Heart left ventricle (tissue), 13 donors: Measurements from ENCODE around the gene SCUBE3.

ENCODE experiments used
- CTCF ChIP-seq, 12 donors: fragments of 200-600 bp; sonication (generic) in 4 of 12; IDR thresholded peaks; one replicate each; pipeline versions ENCODE4 v1.5.0 to v1.8.0; 2018 to 2022; ENCODE audit warnings: antibody characterized with exemption in 12 of 12, mild to moderate bottlenecking in 5 of 12
- POLR2A ChIP-seq, 2 donors: fragments of 450-650 bp; IDR thresholded peaks; one replicate each; pipeline ENCODE4 v1.6.1; 2017; ENCODE audit warnings: antibody characterized with exemption in 2 of 2, mild to moderate bottlenecking in 2 of 2, moderate library complexity in 2 of 2
- donor health status: ischemic (EF 13 %, LVEDD 7.1; RV severe dilation, severe dysfunction).
- donor health status: DM: no; HTN: yes; CAD: no.
- donor health status: DM: no; HTN: no; CAD: no.
- donor health status: ischemic (EF 25% LVEDD 6.9; RV normal size, moderate dysfunction).
- donor health status: ischemic (EF 25% LVEDD 5.7; RV mildly dilated, moderate dysfunction).
- donor health status: ischemic (EF 35%, LVEDD 5.7; RV mildly dilated, moderate dysfunction).
- donor health status: nonischemic (EF 11% LVEDD 7.7; RV severe dilation, severe dysfunction).
- donor health status: DM: yes; HTN: yes; CAD: no.
- donor health status: PGD.
- donor health status: ischemic (EF 29% LVEDD 5.4; RV normal size, mild dysfunction).
- donor health status: nonischemic (EF 23%, LVEDD 6.1; RV moderate dilation, normal function).

DNA sequence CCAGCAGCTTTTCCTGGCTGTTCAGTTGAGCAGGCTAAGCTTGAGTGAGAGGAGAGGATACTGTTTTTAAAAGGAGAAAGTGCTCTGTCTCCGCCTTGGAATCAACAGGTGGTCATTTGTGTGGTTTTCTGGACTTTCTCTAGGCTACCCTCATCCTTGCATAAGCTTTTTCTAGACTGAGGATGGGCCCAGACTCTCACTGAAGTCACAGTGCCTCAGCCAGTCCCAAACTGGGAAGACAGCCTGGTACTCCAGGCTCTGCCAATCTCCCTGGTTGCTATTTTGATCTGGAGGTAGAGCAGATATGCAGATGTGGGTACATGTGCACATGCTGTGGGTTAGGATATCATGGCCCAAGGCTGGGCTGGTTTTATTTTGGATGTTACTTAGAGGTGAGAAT is 7.0 kb downstream of the SCUBE3 start:
- TF ChIP-seq CTCF (IDR thresholded peaks at IDR 0.05) (no peak), POLR2A (IDR thresholded peaks at IDR 0.05) (no peak)
